GM15510 (cell line): ENCODE measurements around the gene AIDA.

Experiments used
- POLR2A ChIP-seq: IDR thresholded peaks from 3 replicates; pipeline ENCODE4 v1.6.1; 2011; ENCODE audit warnings: borderline replicate concordance; ENCODE audit not compliant: insufficient read length; ENCODE audit errors: extremely low read depth

The AIDA gene

GRCh38 chr1:222665964-222666363, 46.3 kb downstream of the AIDA start:
- TF ChIP-seq POLR2A = no peak

DNA sequence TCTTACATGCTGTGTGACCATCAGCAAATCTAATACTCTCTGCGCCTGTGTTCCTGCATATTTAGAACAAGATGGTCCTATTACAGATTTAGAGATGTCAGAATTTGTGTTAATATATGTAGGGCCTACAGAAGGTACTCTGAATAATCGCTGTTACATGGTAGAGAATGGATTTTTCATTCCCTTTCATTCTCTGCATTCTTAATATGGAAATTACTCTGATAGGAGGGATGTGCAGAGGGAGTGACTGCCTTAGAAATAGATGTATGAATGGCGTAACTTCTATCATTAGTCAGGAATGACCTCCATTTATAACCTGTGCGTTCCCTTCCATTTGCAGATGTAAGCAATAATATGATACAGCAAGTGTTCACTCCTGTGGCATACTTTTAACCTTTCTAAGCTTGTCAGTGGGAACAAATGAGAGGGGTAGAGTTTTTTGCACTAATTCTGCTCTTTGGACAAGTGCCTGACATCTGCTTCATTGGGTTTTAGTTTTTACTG, 48.8 kb downstream of the AIDA start:
- TF ChIP-seq POLR2A = no peak

DNA sequence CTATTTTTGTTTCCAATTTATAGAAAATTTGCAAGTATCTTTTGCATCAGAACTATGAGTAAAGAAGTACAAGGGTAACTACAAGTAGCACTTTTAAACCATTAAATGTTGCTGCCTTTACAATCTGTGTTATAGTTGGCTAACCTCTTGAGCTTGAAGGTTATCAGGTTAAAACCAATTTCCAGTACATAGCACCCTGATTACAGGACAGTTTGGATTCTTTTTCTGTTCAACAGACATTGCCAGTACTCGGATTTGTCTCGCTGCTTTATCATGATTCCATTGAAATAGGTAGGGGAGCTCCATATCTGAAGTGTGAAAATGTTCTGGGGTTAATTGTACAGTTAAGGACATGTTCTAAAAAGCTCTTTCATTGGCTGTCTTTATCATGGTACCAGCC, 54.4 kb downstream of the AIDA start:
- TF ChIP-seq POLR2A = no peak

GRCh38 chr1:222656391-222657155, 55.7 kb downstream of the AIDA start:
- no peak for TF ChIP-seq POLR2A

GRCh38 chr1:222654849-222655248, 57.4 kb downstream of the AIDA start:
- no peak for TF ChIP-seq POLR2A

GRCh38 chr1:222653178-222653827, 59.0 kb downstream of the AIDA start:
- TF ChIP-seq POLR2A = no peak

DNA sequence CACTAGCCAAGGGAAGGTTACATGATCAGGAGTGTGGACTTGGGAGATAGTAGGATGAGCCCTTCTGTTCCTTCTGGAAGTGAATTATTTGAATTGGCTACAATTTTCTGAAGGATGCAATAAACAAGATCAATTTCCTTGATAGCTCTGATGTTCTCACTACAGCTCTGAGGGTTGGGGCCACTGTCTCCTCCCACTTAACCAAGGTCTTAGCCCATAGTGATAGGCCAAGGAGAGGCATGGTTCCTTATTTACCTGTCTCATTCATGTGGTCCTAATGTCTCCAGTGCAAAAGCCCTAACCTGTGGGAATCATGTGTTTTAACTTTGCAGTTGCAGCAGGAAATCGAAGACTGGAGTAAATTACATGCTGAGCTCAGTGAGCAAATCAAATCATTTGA, 59.6 kb downstream of the AIDA start:
- no peak for TF ChIP-seq POLR2A

GRCh38 chr1:222644636-222644980, 67.7 kb downstream of the AIDA start:
- TF ChIP-seq POLR2A = no peak

DNA sequence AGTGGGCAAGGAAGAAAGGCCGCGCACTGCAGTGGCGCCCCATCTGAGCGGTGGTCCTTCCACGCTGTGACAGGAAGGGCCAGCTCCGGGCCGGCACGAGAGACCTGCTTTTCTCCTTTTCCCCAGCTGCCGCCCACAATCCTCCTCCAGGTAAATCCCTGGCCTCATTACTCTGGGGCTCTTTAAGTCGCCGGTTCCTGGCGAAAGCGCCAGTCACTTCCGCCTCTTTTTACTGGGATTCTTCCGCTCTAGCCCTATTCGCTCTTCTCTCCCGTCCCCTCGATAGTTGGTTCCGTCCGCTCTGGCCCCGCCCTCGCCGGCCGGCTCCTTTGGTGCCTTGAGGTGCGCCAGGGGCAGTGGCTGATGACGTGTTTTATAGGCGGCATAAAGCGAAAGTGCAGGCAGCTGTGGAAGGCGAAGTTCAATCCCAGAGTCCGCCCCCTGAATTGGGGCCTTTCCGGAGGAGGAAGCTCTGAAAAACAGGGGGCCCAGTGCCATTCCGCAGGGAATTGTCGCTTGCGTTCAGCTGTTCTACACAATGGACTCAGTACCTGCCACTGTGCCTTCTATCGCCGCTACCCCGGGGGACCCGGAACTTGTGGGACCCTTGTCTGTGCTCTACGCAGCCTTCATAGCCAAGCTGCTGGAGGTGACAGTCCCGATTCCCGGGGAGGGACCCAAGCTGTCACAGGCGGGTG, 68.2 kb downstream of the AIDA start:
- TF ChIP-seq POLR2A = peak; percentile 83

DNA sequence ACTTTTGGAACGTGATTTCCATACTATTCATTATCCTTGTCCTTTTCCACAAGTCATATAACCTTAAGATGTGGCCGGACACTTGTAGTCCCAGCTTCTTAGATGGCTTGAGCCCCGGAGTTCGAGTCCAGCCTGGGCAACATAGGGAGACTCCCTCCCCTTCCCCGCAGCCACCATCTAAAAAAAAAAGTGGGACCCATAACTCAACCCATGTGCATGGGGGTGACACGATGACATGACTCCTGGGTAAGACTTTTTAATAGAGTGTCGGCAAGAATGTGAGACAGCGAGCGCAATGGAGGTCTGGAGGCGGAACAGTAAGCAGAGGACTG, 68.7 kb downstream of the AIDA start:
- TF ChIP-seq POLR2A = no peak

DNA sequence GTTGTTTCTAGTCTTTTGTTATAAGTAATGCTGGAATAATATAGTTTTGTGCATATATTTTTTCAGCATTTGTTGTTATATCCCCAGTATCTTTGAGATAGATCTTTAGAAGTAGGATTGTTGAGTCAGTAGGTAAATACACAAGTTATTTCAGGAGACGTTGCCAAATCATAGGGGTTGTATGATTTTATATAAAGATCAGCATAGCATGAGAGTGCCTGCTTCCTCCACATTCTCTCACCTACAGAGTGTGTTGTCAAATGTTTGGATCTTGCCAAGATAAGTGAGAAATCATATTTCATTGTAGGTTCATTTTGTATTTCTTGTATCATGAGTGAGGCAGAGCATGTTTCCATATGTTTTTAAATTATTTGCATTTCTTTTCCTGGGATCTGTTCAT, 69.8 kb downstream of the AIDA start:
- no peak for TF ChIP-seq POLR2A

DNA sequence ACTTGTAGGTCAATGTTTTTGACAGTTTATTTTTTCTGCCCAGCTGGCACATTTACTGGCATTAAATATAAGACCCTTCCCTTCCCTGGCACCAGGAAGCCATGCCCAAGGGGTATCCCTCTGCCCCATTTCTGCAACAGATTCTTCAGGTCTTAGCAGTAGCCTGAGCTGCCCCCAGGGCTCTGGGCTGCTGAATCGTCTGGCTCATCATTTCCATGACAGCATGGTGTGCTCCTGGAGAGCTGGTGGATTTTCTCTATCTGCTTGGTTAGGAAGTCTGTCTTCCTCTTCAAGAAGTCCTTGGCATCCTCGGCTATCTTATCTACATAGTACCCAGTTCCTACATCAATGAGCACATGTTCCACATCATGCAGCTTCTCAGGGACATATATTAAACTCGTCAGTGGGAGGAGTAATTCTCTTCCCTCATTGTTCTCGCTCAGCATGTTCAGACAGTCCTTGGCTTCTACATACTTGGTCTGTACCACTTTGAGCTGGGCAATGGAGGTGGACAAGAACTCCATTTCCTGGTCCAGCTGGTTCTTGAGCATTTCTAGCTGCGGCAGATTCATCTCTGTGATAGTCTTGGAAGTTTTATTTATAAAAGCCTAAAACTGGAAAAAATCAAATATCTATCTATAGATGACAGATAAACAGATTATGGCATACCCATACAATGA, 70.9 kb downstream of the AIDA start:
- no peak for TF ChIP-seq POLR2A

GRCh38 chr1:222634180-222635013, 77.9 kb downstream of the AIDA start:
- no peak for TF ChIP-seq POLR2A

DNA sequence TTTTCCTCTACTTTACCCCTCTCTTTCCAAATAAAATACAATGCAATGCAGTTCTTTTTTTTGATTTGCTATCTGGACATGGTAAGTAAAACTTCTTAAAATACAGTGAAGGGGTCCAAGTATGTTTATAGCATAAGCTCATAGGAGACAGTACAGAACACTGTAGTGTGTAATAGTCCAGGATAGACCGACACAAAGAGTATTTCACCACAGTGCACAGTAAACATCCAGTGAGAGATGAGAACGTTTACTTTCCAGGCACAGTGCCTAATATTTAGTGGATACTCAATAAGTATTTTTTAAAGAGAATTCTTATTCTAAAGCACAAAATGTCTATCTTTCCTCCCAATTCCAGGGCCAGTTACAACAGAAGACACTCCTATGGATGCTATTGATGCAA, 79.5 kb downstream of the AIDA start:
- no peak for TF ChIP-seq POLR2A
